Activated B cell treated with CpG ODN at 0.5 μM for 24 hours (primary cell): Measurements from ENCODE around the gene PTPRJ. TPM values are rescaled to one million over a fixed set of nuclear protein-coding genes. Genes with fewer than 3 reads are reported as not detected.
A peak's percentile ranks its signal among the peaks of the same experiment; 100 is the strongest.

Source experiments
- ATAC-seq: fragments of 200-7000 bp; cut with Tn5 transposase; one replicate; pipeline ENCODE4 v1.10.0; 2021; ENCODE audit warnings: low read depth, mild to moderate bottlenecking, moderate library complexity
- CTCF ChIA-PET: fragments of 350-600 bp; sonication (Branson Sonifier 250); formaldehyde crosslinking; loops from one replicate; lab custom pipeline; 2021; ENCODE audit warnings: antibody characterized with exemption; lab: Charles Lee
- POLR2A ChIA-PET: fragments of 350-600 bp; sonication (Branson Sonifier 250); formaldehyde crosslinking; loops from one replicate; lab custom pipeline; 2021; ENCODE audit warnings: antibody characterized with exemption; lab: Charles Lee
- DNase-seq: peaks from one replicate; pipeline ENCODE4 v3.0.0; 2022
- H3K27ac Mint-ChIP-seq: one replicate; pipeline ENCODE4 v1.8.0; 2020; ENCODE audit warnings: mixed read lengths
- H3K27me3 Mint-ChIP-seq: one replicate; pipeline ENCODE4 v1.8.0; 2021; ENCODE audit warnings: mixed read lengths
- H3K36me3 Mint-ChIP-seq: one replicate; pipeline ENCODE4 v1.8.0; 2021; ENCODE audit warnings: low read depth, mixed read lengths
- H3K4me1 Mint-ChIP-seq: one replicate; pipeline ENCODE4 v1.8.0; 2021; ENCODE audit warnings: mixed read lengths
- H3K4me3 Mint-ChIP-seq: one replicate; pipeline ENCODE4 v1.8.0; 2020; ENCODE audit warnings: mild to moderate bottlenecking, mixed read lengths
- H3K9me3 Mint-ChIP-seq: one replicate; pipeline ENCODE4 v1.8.0; 2020; ENCODE audit warnings: mixed read lengths
- CTCF ChIP-seq: fragments of 200-600 bp; IDR thresholded peaks from one replicate; pipeline ENCODE4 v1.8.0; 2022; ENCODE audit warnings: antibody characterized with exemption, mild to moderate bottlenecking
- intact Hi-C: fragments of 100-400 bp; cut with micrococcal nuclease; formaldehyde crosslinking; loops from one replicate; pipeline ENCODE4 v1.15.1; 2024
- total RNA-seq: library from RNA; stranded (reverse); gene quantifications from 2 replicates; pipeline ENCODE4 v1.2.3, GENCODE V29; 2022

Gene PTPRJ
- total RNA-seq, 1 donor from 2014 or later: 19.2 TPM

- DNase-seq (no peak), ATAC-seq (no peak)
- CTCF ChIA-PET: no interaction called here
- Mint-ChIP-seq H3K36me3 (peaks cover 14% of the 10 kb centered on the region), H3K27me3 (no peaks in the 10 kb centered on the region), H3K4me1 (peaks cover 52% of the 10 kb centered on the region), H3K27ac (no peak overlapping the region), H3K9me3 (peaks cover 6% of the 10 kb centered on the region), H3K4me3 (no peak overlapping the region)
- POLR2A ChIA-PET: no interaction called here
- intact Hi-C loops: no loop called here
- TF ChIP-seq CTCF: no peak
Observed at GRCh38 chr11:48064306-48064705, 83.9 kb downstream of the PTPRJ start.

- no peak for DNase-seq
- TF ChIP-seq CTCF: no peak
- H3K4me1 Mint-ChIP-seq: peaks cover 38% of the 10 kb centered on the region
- ChIA-PET POLR2A (no interaction called here), CTCF (no interaction called here)
- H3K4me3 Mint-ChIP-seq: peak overlapping the region; percentile 28
- H3K36me3 Mint-ChIP-seq: peaks cover 19% of the 10 kb centered on the region
- intact Hi-C loops: no loop called here
- H3K27ac Mint-ChIP-seq: peak overlapping the region; percentile 35
- H3K27me3 Mint-ChIP-seq: no peaks in the 10 kb centered on the region
- ATAC-seq: peak; percentile 21
- H3K9me3 Mint-ChIP-seq: peaks cover 6% of the 10 kb centered on the region
Observed at GRCh38 chr11:48066881-48067800, 86.8 kb downstream of the PTPRJ start.

GRCh38 chr11:48073031-48073861 lies 92.9 kb downstream of the PTPRJ start:
- CTCF ChIA-PET: no interaction called here
- Mint-ChIP-seq H3K9me3 (peaks cover 2% of the 10 kb centered on the region), H3K27ac (peak overlapping the region; percentile 38)

GRCh38 chr11:48074425-48075181 lies 94.2 kb downstream of the PTPRJ start:
- Mint-ChIP-seq H3K4me3 (no peak overlapping the region), H3K27me3 (no peaks in the 10 kb centered on the region), H3K27ac (peak overlapping the region; percentile 30), H3K9me3 (no peaks in the 10 kb centered on the region), H3K4me1 (peaks cover 43% of the 10 kb centered on the region), H3K36me3 (peaks cover 10% of the 10 kb centered on the region)
- no peak for TF ChIP-seq CTCF
- DNase-seq: no peak
- POLR2A ChIA-PET: interaction anchor here (0.6 to 1.1 kb wide), 2 partner anchors 34 to 125 kb away, joined by 3 to 4 read pairs; no protein-coding TSS in a partner anchor
- CTCF ChIA-PET: interaction anchor here (0.7 to 1.1 kb wide), 2 partner anchors 34 kb away, joined by 3 to 4 read pairs; no protein-coding TSS in a partner anchor
- intact Hi-C loops: no loop called here
- ATAC-seq: no peak

More at GRCh38 chr11:48073031-48073861, 92.9 kb downstream of the PTPRJ start:
- POLR2A ChIA-PET: interaction anchor here (0.7 kb wide), 2 partner anchors 47 to 94 kb away, joined by 3 to 4 read pairs; no protein-coding TSS in a partner anchor
- Mint-ChIP-seq H3K36me3 (peaks cover 16% of the 10 kb centered on the region), H3K4me1 (peaks cover 36% of the 10 kb centered on the region), H3K27me3 (no peaks in the 10 kb centered on the region), H3K4me3 (no peak overlapping the region)
- TF ChIP-seq CTCF: no peak
- DNase-seq (no peak), ATAC-seq (no peak)
- intact Hi-C loops: loop anchor here (2.0 kb wide), 1 partner anchor 34 kb away; no protein-coding TSS in a partner anchor
